Neuronal stem cell (in vitro differentiated cells): ENCODE data around the gene EOMES.

Experiments
- DNase-seq: peaks from one replicate; pipeline ENCODE4 v3.0.0-alpha.2; 2013; ENCODE audit warnings: low spot score
- H2AFZ ChIP-seq: one replicate; pipeline ENCODE4 v1.6.1; 2013; ENCODE audit warnings: mild to moderate bottlenecking, low read length, inconsistent platforms
- H2AK5ac ChIP-seq: 2 replicates; pipeline ENCODE4 v1.6.1; 2013; ENCODE audit warnings: low read depth, mild to moderate bottlenecking, inconsistent platforms, low read length, moderate library complexity, mixed read lengths
- H2BK120ac ChIP-seq: 2 replicates; pipeline ENCODE4 v1.6.1; 2013; ENCODE audit warnings: low read depth, mild to moderate bottlenecking, inconsistent platforms, low read length, moderate library complexity, mixed read lengths
- H2BK12ac ChIP-seq: one replicate; pipeline ENCODE4 v1.6.1; 2013; ENCODE audit warnings: low read length, inconsistent platforms
- H2BK15ac ChIP-seq: 2 replicates; pipeline ENCODE4 v1.6.1; 2013; ENCODE audit warnings: mild to moderate bottlenecking, low read length, inconsistent platforms, mixed read lengths
- H2BK5ac ChIP-seq: one replicate; pipeline ENCODE4 v1.6.1; 2013; ENCODE audit warnings: inconsistent platforms, mild to moderate bottlenecking, low read length, moderate library complexity
- H3K14ac ChIP-seq: one replicate; pipeline ENCODE4 v1.6.1; 2013; ENCODE audit warnings: low read length, inconsistent platforms
- H3K18ac ChIP-seq: 2 replicates; pipeline ENCODE4 v1.6.1; 2013; ENCODE audit warnings: low read length, inconsistent platforms
- H3K23ac ChIP-seq: 2 replicates; pipeline ENCODE4 v1.6.1; 2013; ENCODE audit warnings: low read depth, mild to moderate bottlenecking, mixed read lengths, low read length, inconsistent platforms; ENCODE audit not compliant: poor library complexity
- H3K27ac ChIP-seq: replicated peaks from 3 replicates; pipeline ENCODE4 v1.5.1; 2013; ENCODE audit warnings: low read length, inconsistent platforms
- H3K27me3 ChIP-seq, 3 experiments: 2 replicates each; pipeline ENCODE4 v1.6.1; 2013; ENCODE audit warnings: low read length in 3 of 3, mild to moderate bottlenecking in 2 of 3, inconsistent platforms in 1 of 3, low read depth in 1 of 3, mixed read lengths in 1 of 3, moderate library complexity in 1 of 3; ENCODE audit not compliant: control insufficient read depth in 3 of 3, insufficient read depth in 3 of 3
- H3K36me3 ChIP-seq, 2 donors: replicated peaks in 1 of 2; 2 replicates each; pipeline ENCODE4 v1.6.1; 2013; ENCODE audit warnings: low read length in 2 of 2; ENCODE audit not compliant: control insufficient read depth in 2 of 2, insufficient read depth in 2 of 2
- H3K4ac ChIP-seq: 2 replicates; pipeline ENCODE4 v1.6.1; 2013; ENCODE audit warnings: inconsistent platforms, mild to moderate bottlenecking, low read length, moderate library complexity
- H3K4me1 ChIP-seq, 2 donors: 1 replicate in 1 of 2; 2 replicates in 1 of 2; pipeline ENCODE4 v1.6.1; 2013; ENCODE audit warnings: low read length in 2 of 2, low read depth in 1 of 2; ENCODE audit not compliant: control insufficient read depth in 2 of 2, insufficient read depth in 1 of 2
- H3K4me2 ChIP-seq: one replicate; pipeline ENCODE4 v1.6.1; 2013; ENCODE audit warnings: mild to moderate bottlenecking, low read length, inconsistent platforms; ENCODE audit not compliant: insufficient read depth, poor library complexity, severe bottlenecking
- H3K4me3 ChIP-seq, 2 donors: 2 replicates each; pipeline ENCODE4 v1.5.1; 2013; ENCODE audit warnings: low read length in 2 of 2, mild to moderate bottlenecking in 2 of 2, inconsistent platforms in 1 of 2, moderate library complexity in 1 of 2
- H3K79me1 ChIP-seq: one replicate; pipeline ENCODE4 v1.6.1; 2013; ENCODE audit warnings: low read depth, mild to moderate bottlenecking, inconsistent platforms, low read length, moderate library complexity
- H3K9ac ChIP-seq: one replicate; pipeline ENCODE4 v1.6.1; 2013; ENCODE audit warnings: mild to moderate bottlenecking, low read depth, low read length, inconsistent platforms; ENCODE audit not compliant: poor library complexity
- H3K9me3 ChIP-seq, 2 donors: replicated peaks in 1 of 2; 2 replicates each; pipeline versions ENCODE3 to v1.6.1; 2013; ENCODE audit warnings: low read length in 2 of 2, mild to moderate bottlenecking in 2 of 2, inconsistent platforms in 1 of 2, low read depth in 1 of 2, mixed read lengths in 1 of 2, moderate library complexity in 1 of 2; ENCODE audit not compliant: control insufficient read depth in 2 of 2, insufficient read depth in 1 of 2
- H4K8ac ChIP-seq: one replicate; pipeline ENCODE4 v1.6.1; 2013; ENCODE audit warnings: low read depth, mild to moderate bottlenecking, inconsistent platforms, low read length, moderate library complexity
- H4K91ac ChIP-seq: one replicate; pipeline ENCODE4 v1.6.1; 2013; ENCODE audit warnings: low read length, low read depth, mild to moderate bottlenecking, inconsistent platforms; ENCODE audit not compliant: poor library complexity
- WGBS, 2 donors: extraction: QIAGEN DNeasy Blood & Tissue Kit; methylation state at CpG; one replicate each; pipeline ENCODE4 v1.1.7; 2013; ENCODE audit warnings: missing lambda C conversion rate in 2 of 2, mixed read lengths in 1 of 2; ENCODE audit not compliant: insufficient read length in 2 of 2, insufficient replicate concordance in 1 of 2; ENCODE audit errors: extremely low coverage in 2 of 2; 5-methylcytosine and 5-hydroxymethylcytosine counted together

EOMES gene

DNA sequence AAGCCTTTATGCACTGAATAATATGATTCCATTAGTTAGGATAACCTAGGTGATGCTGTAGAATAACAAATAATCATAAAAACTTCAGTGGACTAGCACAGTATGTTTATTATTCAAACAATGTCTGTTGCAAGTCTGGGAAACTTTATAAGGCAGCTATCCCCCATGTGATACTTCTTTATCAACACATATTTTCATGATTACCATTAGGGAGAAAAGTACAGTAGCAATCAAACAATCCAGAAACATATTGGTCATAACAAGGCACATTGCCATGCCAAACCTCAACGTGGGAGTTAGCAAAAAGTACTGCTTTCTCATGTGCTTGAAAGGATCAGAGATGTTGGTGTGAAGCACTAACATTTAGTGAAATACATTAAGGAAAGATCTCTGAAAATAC is 35.5 kb downstream of the EOMES start:
- no peak overlapping the region for H2BK120ac ChIP-seq
- H4K8ac ChIP-seq = no peak overlapping the region
- no peak overlapping the region for H3K9ac ChIP-seq
- no peak for DNase-seq
- no peak overlapping the region for H3K4me2 ChIP-seq
- H2AFZ ChIP-seq = no peak overlapping the region
- no peak overlapping the region for H3K4me3 ChIP-seq
- H2BK12ac ChIP-seq = no peak overlapping the region
- H3K9me3 ChIP-seq = no peaks in the 10 kb centered on the region
- H3K27ac ChIP-seq = no peak overlapping the region
- H3K18ac ChIP-seq = no peak overlapping the region
- no peak overlapping the region for H3K14ac ChIP-seq
- H3K4me1 ChIP-seq = no peaks in the 10 kb centered on the region
- H2BK5ac ChIP-seq = no peak overlapping the region
- no peaks in the 10 kb centered on the region for H3K79me1 ChIP-seq
- H4K91ac ChIP-seq = no peak overlapping the region
- H2BK15ac ChIP-seq = no peak overlapping the region
- no peak overlapping the region for H3K4ac ChIP-seq
- H3K23ac ChIP-seq = no peak overlapping the region
- no peaks in the 10 kb centered on the region for H3K27me3 ChIP-seq
- WGBS, 2 donors = no CpG with 5 or more reads among the region's 1 CpG
- no peaks in the 10 kb centered on the region for H3K36me3 ChIP-seq
- H2AK5ac ChIP-seq = no peak overlapping the region

DNA sequence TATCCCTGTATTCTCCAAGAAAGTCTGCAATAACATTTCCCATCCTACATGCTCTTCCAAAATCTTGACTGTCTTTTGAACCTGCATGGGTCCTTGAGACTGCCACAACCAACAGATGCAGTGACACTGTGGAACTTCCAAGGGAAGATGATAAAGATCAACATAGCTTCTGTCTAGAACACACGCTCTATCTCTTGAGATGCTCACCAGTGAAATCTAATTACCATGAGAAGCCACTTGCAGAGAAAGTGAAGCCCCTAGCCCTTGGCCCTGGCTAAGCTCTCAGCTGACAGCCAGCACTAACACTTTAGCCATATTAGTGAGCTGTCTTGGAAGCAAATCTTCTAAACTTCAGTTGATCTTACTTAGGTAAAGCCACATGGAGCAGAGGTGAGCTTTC is 36.6 kb downstream of the EOMES start:
- H3K27me3 ChIP-seq = no peaks in the 10 kb centered on the region
- H2BK15ac ChIP-seq = no peak overlapping the region
- no peak overlapping the region for H2BK5ac ChIP-seq
- WGBS, 2 donors = no CpG with 5 or more reads among the region's 1 CpG
- no peak overlapping the region for H2AK5ac ChIP-seq
- peaks cover 0 to 1% of the 10 kb centered on the region in 2 donors for H3K4me1 ChIP-seq
- H3K18ac ChIP-seq = no peak overlapping the region
- H3K23ac ChIP-seq = no peak overlapping the region
- no peak overlapping the region for H2BK12ac ChIP-seq
- H3K79me1 ChIP-seq = no peaks in the 10 kb centered on the region
- H3K4me2 ChIP-seq = no peak overlapping the region
- DNase-seq = no peak
- H3K4ac ChIP-seq = no peak overlapping the region
- H3K4me3 ChIP-seq = no peak overlapping the region
- no peak overlapping the region for H2BK120ac ChIP-seq
- H2AFZ ChIP-seq = no peak overlapping the region
- H3K9ac ChIP-seq = no peak overlapping the region
- no peak overlapping the region for H3K14ac ChIP-seq
- no peak overlapping the region for H4K91ac ChIP-seq
- no peaks in the 10 kb centered on the region for H3K36me3 ChIP-seq
- no peaks in the 10 kb centered on the region for H3K9me3 ChIP-seq
- H3K27ac ChIP-seq = no peak overlapping the region
- no peak overlapping the region for H4K8ac ChIP-seq

DNA sequence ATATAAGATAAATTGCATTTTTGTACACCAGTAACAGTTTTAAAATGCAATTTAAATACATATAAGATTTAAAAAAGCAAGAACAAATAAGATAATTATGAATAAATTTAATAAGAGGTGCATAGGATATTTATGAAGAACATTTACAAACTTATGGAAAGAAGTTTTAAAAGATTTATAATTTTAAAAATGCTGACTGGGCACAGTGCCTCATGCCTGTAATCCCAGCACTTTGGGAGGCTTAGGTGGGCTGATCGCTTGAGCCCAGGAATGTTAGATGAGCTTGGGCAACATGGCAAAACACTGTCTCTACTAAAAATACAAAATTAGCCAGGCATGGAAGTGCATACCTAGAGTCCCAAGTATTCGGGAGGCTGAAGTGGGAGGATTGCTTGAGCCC is 37.8 kb downstream of the EOMES start:
- Histone ChIP-seq H2AFZ (no peak overlapping the region), H3K36me3 (no peaks in the 10 kb centered on the region), H2BK120ac (no peak overlapping the region), H3K4me2 (no peak overlapping the region), H2BK15ac (no peak overlapping the region), H3K14ac (no peak overlapping the region), H4K8ac (no peak overlapping the region), H3K4me1 (peaks cover 0 to 1% of the 10 kb centered on the region in 2 donors), H3K23ac (no peak overlapping the region), H3K27ac (no peak overlapping the region), H3K4me3 (no peak overlapping the region), H3K18ac (no peak overlapping the region), H4K91ac (no peak overlapping the region), H3K4ac (no peak overlapping the region), H2AK5ac (no peak overlapping the region), H2BK5ac (no peak overlapping the region), H3K9me3 (no peaks in the 10 kb centered on the region), H2BK12ac (no peak overlapping the region), H3K27me3 (no peaks in the 10 kb centered on the region), H3K79me1 (no peaks in the 10 kb centered on the region), H3K9ac (no peak overlapping the region)
- DNase-seq = no peak
- no CpG with 5 or more reads among the region's 2 CpGs for WGBS, 2 donors

DNA sequence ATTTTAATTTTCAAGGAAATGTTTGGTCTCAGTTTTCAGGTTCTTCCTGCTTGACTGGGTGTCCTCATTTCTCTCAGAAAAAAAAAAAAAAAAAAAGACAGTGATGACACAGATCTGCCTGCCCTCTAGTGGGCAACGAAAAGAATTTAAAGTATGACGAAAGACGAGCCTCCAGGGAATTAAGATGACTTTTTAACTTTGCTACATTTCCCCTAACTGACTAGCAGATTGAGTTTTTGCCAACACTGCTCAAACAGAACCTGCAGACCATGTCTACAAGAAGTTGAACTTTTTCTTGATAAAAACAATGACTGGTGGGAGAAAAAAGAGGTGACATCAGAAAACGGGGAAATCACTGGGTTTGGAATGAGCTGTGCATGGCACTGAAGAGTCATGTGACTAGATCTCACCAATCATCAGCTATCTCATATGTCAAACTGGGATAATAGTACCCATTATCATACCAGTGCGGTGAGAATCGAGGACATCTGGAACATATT is 40.8 kb downstream of the EOMES start:
- Histone ChIP-seq H3K18ac (no peak overlapping the region), H2AK5ac (no peak overlapping the region), H2BK5ac (no peak overlapping the region), H2BK120ac (no peak overlapping the region), H4K8ac (no peak overlapping the region), H3K36me3 (no peaks in the 10 kb centered on the region), H3K4me1 (peaks cover 0 to 1% of the 10 kb centered on the region in 2 donors), H3K23ac (no peak overlapping the region), H2BK12ac (no peak overlapping the region), H3K27me3 (no peaks in the 10 kb centered on the region), H4K91ac (no peak overlapping the region), H2BK15ac (no peak overlapping the region), H3K9me3 (no peaks in the 10 kb centered on the region), H3K14ac (no peak overlapping the region), H3K79me1 (no peaks in the 10 kb centered on the region), H2AFZ (peak overlapping the region; percentile 82), H3K9ac (no peak overlapping the region), H3K4ac (no peak overlapping the region), H3K27ac (no peak overlapping the region), H3K4me2 (peak overlapping the region; percentile 37), H3K4me3 (no peak overlapping the region)
- no CpG with 5 or more reads among the region's 6 CpGs for WGBS, 2 donors
- DNase-seq = peak; percentile 50
